ENCODE results near the gene ZNF350. TPM values are rescaled to one million over a fixed set of nuclear protein-coding genes. Genes with fewer than 3 reads are reported as not detected.
"Not testable (repeated sequence)": the region's sequence is repeated elsewhere in the genome, so short reads cannot be mapped to it uniquely, and the experiment has no call there.

ZNF350 gene
- total RNA-seq, 6 experiments from 2014 or later = 4.8 to 7.0 (median 5.6) TPM

- no peak for TF ChIP-seq CTCF (IDR thresholded peaks at IDR 0.05)
- Mint-ChIP-seq H3K4me3 (no peak overlapping the region), H3K36me3 (ENCODE audit: low read depth) (peaks cover 90% of the 10 kb centered on the region), H3K4me1 (ENCODE audit: low read depth) (no peaks in the 10 kb centered on the region), H3K27ac (no peak overlapping the region), H3K27me3 (ENCODE audit: insufficient read depth) (peaks cover 1% of the 10 kb centered on the region), H3K9me3 (peaks cover 95% of the 10 kb centered on the region)
- DNase-seq = no peak
These were observed 7.5 kb upstream of the ZNF350 start for GRCh38 chr19:51994048-51994644.

- no peak overlapping the region for H3K27ac Mint-ChIP-seq
- peaks cover 96% of the 10 kb centered on the region for H3K9me3 Mint-ChIP-seq
- H3K4me3 Mint-ChIP-seq = no peak overlapping the region
- peaks cover 2% of the 10 kb centered on the region for H3K27me3 Mint-ChIP-seq (ENCODE audit: insufficient read depth)
- peaks cover 90% of the 10 kb centered on the region for H3K36me3 Mint-ChIP-seq (ENCODE audit: low read depth)
- no peaks in the 10 kb centered on the region for H3K4me1 Mint-ChIP-seq (ENCODE audit: low read depth)
- DNase-seq = no peak
- TF ChIP-seq CTCF (IDR thresholded peaks at IDR 0.05) = no peak
These were observed 6.8 kb upstream of the ZNF350 start for GRCh38 chr19:51993422-51993821.

GRCh38 chr19:51983361-51983760 lies 3.3 kb downstream of the ZNF350 start:
- Mint-ChIP-seq H3K9me3 (peaks cover 88% of the 10 kb centered on the region), H3K27ac (no peak overlapping the region), H3K36me3 (ENCODE audit: low read depth) (peaks cover 74% of the 10 kb centered on the region), H3K4me3 (no peak overlapping the region), H3K27me3 (ENCODE audit: insufficient read depth) (no peaks in the 10 kb centered on the region), H3K4me1 (ENCODE audit: low read depth) (peaks cover 10% of the 10 kb centered on the region)
- no peak for TF ChIP-seq CTCF (IDR thresholded peaks at IDR 0.05)
- DNase-seq = no peak

GRCh38 chr19:51980926-51981325 lies 5.7 kb downstream of the ZNF350 start:
- H3K4me3 Mint-ChIP-seq; H3K4me1 Mint-ChIP-seq (ENCODE audit: low read depth); DNase-seq; H3K27ac Mint-ChIP-seq; H3K27me3 Mint-ChIP-seq (ENCODE audit: insufficient read depth): not testable (repeated sequence)
- Mint-ChIP-seq H3K9me3 (peaks cover 87% of the 10 kb centered on the region), H3K36me3 (ENCODE audit: low read depth) (peaks cover 77% of the 10 kb centered on the region)

GRCh38 chr19:51980116-51980736 lies 6.4 kb downstream of the ZNF350 start:
- Mint-ChIP-seq H3K9me3 (peaks cover 83% of the 10 kb centered on the region), H3K36me3 (ENCODE audit: low read depth) (peaks cover 77% of the 10 kb centered on the region), H3K4me1 (ENCODE audit: low read depth) (no peaks in the 10 kb centered on the region), H3K27me3 (ENCODE audit: insufficient read depth) (no peaks in the 10 kb centered on the region), H3K4me3 (no peak overlapping the region), H3K27ac (no peak overlapping the region)
- TF ChIP-seq CTCF (IDR thresholded peaks at IDR 0.05) = no peak
- DNase-seq = no peak

- Mint-ChIP-seq H3K9me3 (peaks cover 84% of the 10 kb centered on the region), H3K27ac (no peak overlapping the region), H3K36me3 (ENCODE audit: low read depth) (peaks cover 87% of the 10 kb centered on the region), H3K4me1 (ENCODE audit: low read depth) (no peaks in the 10 kb centered on the region), H3K4me3 (no peak overlapping the region), H3K27me3 (ENCODE audit: insufficient read depth) (no peaks in the 10 kb centered on the region)
- no peak for TF ChIP-seq CTCF (IDR thresholded peaks at IDR 0.05)
- DNase-seq = no peak
These were observed 7.8 kb downstream of the ZNF350 start for GRCh38 chr19:51978882-51979281.

Measured in HFFc6 (cell line).